Karpas-422 (cell line): Measurements from ENCODE around the gene BDKRB1. TPM values are rescaled to one million over a fixed set of nuclear protein-coding genes. Genes with fewer than 3 reads are reported as not detected.

ENCODE experiments used
- small RNA-seq: library from RNA; depleted of rRNA; stranded (forward); fragments of <200 nt; gene quantifications from one replicate; pipeline ENCODE3, GENCODE V24; 2014
- total RNA-seq: library from RNA; depleted of rRNA; stranded (reverse); fragments of >200 nt; shearing (Covaris generic); gene quantifications from 2 replicates; pipeline ENCODE4 v1.2.3, GENCODE V29; 2014; ENCODE audit warnings: low replicate concordance; rRNA removed

BDKRB1 gene
- total RNA-seq, 1 experiment from 2014 or later: not detected

Small RNA genes lying within 50 kb of the gene (small RNA-seq; reads per million reads assigned to genes)
- not detected for gene CKS1BP1

Other genes starting within 250 kb of the BDKRB1 start
- gene C14orf132, start 216.8 kb upstream of the BDKRB1 start, total RNA-seq: 0.07 and 0.11 TPM in 2 replicates
- not detected in 2 replicates for gene BDKRB2, start 51.4 kb upstream of the BDKRB1 start, total RNA-seq
- gene ATG2B, start 107.1 kb downstream of the BDKRB1 start, total RNA-seq: 53.9 and 60.8 TPM in 2 replicates
- 20.5 and 53.3 TPM in 2 replicates for gene GSKIP, start 107.3 kb downstream of the BDKRB1 start, total RNA-seq
- 4.7 and 9.5 TPM in 2 replicates for gene AK7, start 135.9 kb downstream of the BDKRB1 start, total RNA-seq
- 147 and 313 TPM in 2 replicates for gene PAPOLA, start 246.2 kb downstream of the BDKRB1 start, total RNA-seq